Glutamatergic neuron (in vitro differentiated cells): ENCODE results near the gene HECTD4. TPM values are rescaled to one million over a fixed set of nuclear protein-coding genes. Genes with fewer than 3 reads are reported as not detected.

Experiments used
- DNase-seq: peaks from one replicate; pipeline ENCODE4 v3.0.0; 2022
- H3K27ac Mint-ChIP-seq: one replicate; pipeline ENCODE4 v1.8.0; 2020; ENCODE audit warnings: mild to moderate bottlenecking, mixed read lengths, inconsistent platforms; ENCODE audit not compliant: unreplicated experiment
- H3K27me3 Mint-ChIP-seq: one replicate; pipeline ENCODE4 v1.8.0; 2020; ENCODE audit warnings: mild to moderate bottlenecking, moderate library complexity, mixed read lengths, inconsistent platforms; ENCODE audit not compliant: unreplicated experiment
- H3K36me3 Mint-ChIP-seq: one replicate; pipeline ENCODE4 v1.8.0; 2020; ENCODE audit warnings: mild to moderate bottlenecking, mixed read lengths, inconsistent platforms; ENCODE audit not compliant: unreplicated experiment
- H3K4me1 Mint-ChIP-seq: one replicate; pipeline ENCODE4 v1.8.0; 2020; ENCODE audit warnings: mild to moderate bottlenecking, low read depth, mixed read lengths, inconsistent platforms; ENCODE audit not compliant: unreplicated experiment
- H3K4me3 Mint-ChIP-seq: one replicate; pipeline ENCODE4 v1.8.0; 2020; ENCODE audit warnings: mild to moderate bottlenecking, mixed read lengths, inconsistent platforms; ENCODE audit not compliant: unreplicated experiment
- H3K9me3 Mint-ChIP-seq: one replicate; pipeline ENCODE4 v1.8.0; 2020; ENCODE audit warnings: mild to moderate bottlenecking, moderate library complexity, mixed read lengths, inconsistent platforms; ENCODE audit not compliant: unreplicated experiment
- CTCF ChIP-seq: fragments of 200-600 bp; sonication (generic); IDR thresholded peaks from one replicate; pipeline ENCODE4 v1.5.0; 2021; ENCODE audit not compliant: partially characterized antibody, unreplicated experiment
- total RNA-seq: library from RNA; stranded (reverse); fragmentation: NEBNext Ultra II Directional; extraction: Animal tissue kit (Norgen Biotek cat#: 25700); gene quantifications from one replicate; pipeline ENCODE4 v1.2.1, GENCODE V29; 2021; ENCODE audit not compliant: unreplicated experiment

The HECTD4 gene
- total RNA-seq, 1 donor from 2014 or later = 261 TPM

DNA sequence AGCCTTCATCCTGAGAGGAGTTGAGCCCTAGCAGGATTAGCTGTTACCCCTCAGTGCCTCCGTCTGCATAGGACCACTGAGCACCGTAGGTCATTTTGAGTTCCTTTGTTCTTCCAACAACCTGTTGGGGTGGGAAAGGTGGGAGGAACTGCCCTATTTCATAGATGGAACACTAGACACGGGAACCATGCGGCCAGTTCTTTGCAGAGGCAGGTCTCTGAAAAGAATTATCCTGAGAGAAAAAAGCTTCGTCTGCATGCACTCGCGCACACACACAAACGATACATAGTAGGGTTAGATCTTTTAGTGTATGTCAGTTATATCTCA, 228.4 kb downstream of the HECTD4 start:
- no peak for DNase-seq
- no peak overlapping the region for H3K4me3 Mint-ChIP-seq
- peaks cover 20% of the 10 kb centered on the region for H3K9me3 Mint-ChIP-seq
- H3K27ac Mint-ChIP-seq = no peak overlapping the region
- TF ChIP-seq CTCF = no peak
- H3K36me3 Mint-ChIP-seq = peaks cover 51% of the 10 kb centered on the region
- no peaks in the 10 kb centered on the region for H3K4me1 Mint-ChIP-seq
- peaks cover 11% of the 10 kb centered on the region for H3K27me3 Mint-ChIP-seq

GRCh38 chr12:112153181-112153892, 228.9 kb downstream of the HECTD4 start:
- Mint-ChIP-seq H3K36me3 (peaks cover 46% of the 10 kb centered on the region), H3K9me3 (peaks cover 20% of the 10 kb centered on the region), H3K27ac (no peak overlapping the region), H3K4me3 (no peak overlapping the region), H3K27me3 (peaks cover 11% of the 10 kb centered on the region), H3K4me1 (no peaks in the 10 kb centered on the region)
- DNase-seq = no peak
- no peak for TF ChIP-seq CTCF

- no peak for DNase-seq
- H3K9me3 Mint-ChIP-seq = peaks cover 20% of the 10 kb centered on the region
- no peak overlapping the region for H3K4me3 Mint-ChIP-seq
- peaks cover 8% of the 10 kb centered on the region for H3K27me3 Mint-ChIP-seq
- no peak for TF ChIP-seq CTCF
- H3K4me1 Mint-ChIP-seq = no peaks in the 10 kb centered on the region
- H3K36me3 Mint-ChIP-seq = peaks cover 35% of the 10 kb centered on the region
- no peak overlapping the region for H3K27ac Mint-ChIP-seq
These were observed 230.3 kb downstream of the HECTD4 start for GRCh38 chr12:112151766-112152541.

GRCh38 chr12:112149596-112149995, 232.6 kb downstream of the HECTD4 start:
- peaks cover 19% of the 10 kb centered on the region for H3K36me3 Mint-ChIP-seq
- peaks cover 3% of the 10 kb centered on the region for H3K27me3 Mint-ChIP-seq
- no peak for DNase-seq
- no peak for TF ChIP-seq CTCF
- H3K27ac Mint-ChIP-seq = no peak overlapping the region
- H3K4me3 Mint-ChIP-seq = no peak overlapping the region
- H3K4me1 Mint-ChIP-seq = peaks cover 2% of the 10 kb centered on the region
- H3K9me3 Mint-ChIP-seq = peaks cover 9% of the 10 kb centered on the region

DNA sequence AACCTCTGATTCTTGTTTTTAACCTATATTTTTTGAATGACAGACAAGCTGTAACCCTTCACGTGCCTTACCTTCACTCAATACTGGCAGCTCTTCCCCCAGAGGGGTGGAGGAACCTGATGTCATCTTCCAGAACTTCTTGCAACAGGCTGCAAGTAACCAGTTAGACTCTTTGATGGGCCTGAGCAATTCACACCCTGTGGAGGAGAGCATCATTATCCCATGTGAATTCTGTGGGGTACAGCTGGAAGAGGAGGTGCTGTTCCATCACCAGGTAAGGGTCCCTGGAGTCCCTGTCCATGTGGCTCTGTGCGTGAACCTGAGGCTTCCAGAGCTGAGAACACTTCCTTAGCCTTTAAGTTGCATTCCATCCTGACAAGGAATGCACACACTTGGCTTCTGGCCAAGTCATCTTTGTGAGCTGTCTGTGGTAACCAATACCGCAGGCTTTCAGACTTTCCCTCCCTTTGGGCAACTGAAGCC, 234.2 kb downstream of the HECTD4 start:
- H3K27ac Mint-ChIP-seq = no peak overlapping the region
- no peak for DNase-seq
- H3K4me3 Mint-ChIP-seq = no peak overlapping the region
- peaks cover 2% of the 10 kb centered on the region for H3K4me1 Mint-ChIP-seq
- no peak for TF ChIP-seq CTCF
- H3K27me3 Mint-ChIP-seq = peaks cover 3% of the 10 kb centered on the region
- H3K36me3 Mint-ChIP-seq = peaks cover 9% of the 10 kb centered on the region
- peaks cover 7% of the 10 kb centered on the region for H3K9me3 Mint-ChIP-seq
